H9 (cell line): ENCODE results near the gene LPIN2. TPM values are rescaled to one million over a fixed set of nuclear protein-coding genes. Genes with fewer than 3 reads are reported as not detected.

ENCODE experiments used
- DNase-seq: peaks from one replicate; pipeline ENCODE4 v3.0.0-alpha.2; 2017
- H2AFZ ChIP-seq: one replicate; pipeline ENCODE4 v1.6.1; 2013; ENCODE audit warnings: mild to moderate bottlenecking, low read length, control low read depth, moderate library complexity
- H2AK5ac ChIP-seq: 2 replicates; pipeline ENCODE4 v1.6.1; 2013; ENCODE audit warnings: low read length, control low read depth, mixed read lengths; ENCODE audit not compliant: insufficient read length
- H2BK120ac ChIP-seq: one replicate; pipeline ENCODE4 v1.6.1; 2013; ENCODE audit warnings: low read depth, mild to moderate bottlenecking, low read length, control low read depth, inconsistent platforms; ENCODE audit not compliant: poor library complexity, severe bottlenecking
- H2BK12ac ChIP-seq: 2 replicates; pipeline ENCODE4 v1.6.1; 2013; ENCODE audit warnings: low read length, control low read depth, mixed read lengths, low read depth; ENCODE audit not compliant: insufficient read length
- H2BK15ac ChIP-seq: 2 replicates; pipeline ENCODE4 v1.6.1; 2013; ENCODE audit warnings: low read depth, low read length, control low read depth
- H2BK20ac ChIP-seq: one replicate; pipeline ENCODE4 v1.6.1; 2013; ENCODE audit warnings: low read depth, mild to moderate bottlenecking, low read length, control low read depth, inconsistent platforms; ENCODE audit not compliant: poor library complexity, severe bottlenecking
- H2BK5ac ChIP-seq: 2 replicates; pipeline ENCODE4 v1.6.1; 2013; ENCODE audit warnings: low read length, control low read depth, mixed read lengths; ENCODE audit not compliant: insufficient read length
- H3K14ac ChIP-seq: 2 replicates; pipeline ENCODE4 v1.6.1; 2013; ENCODE audit warnings: low read length, control low read depth; ENCODE audit not compliant: insufficient read depth
- H3K18ac ChIP-seq: 2 replicates; pipeline ENCODE4 v1.6.1; 2013; ENCODE audit warnings: low read depth, mild to moderate bottlenecking, mixed read lengths, low read length, control low read depth; ENCODE audit not compliant: insufficient read length
- H3K23ac ChIP-seq: 2 replicates; pipeline ENCODE4 v1.6.1; 2013; ENCODE audit warnings: low read length, control low read depth, mixed read lengths, low read depth; ENCODE audit not compliant: insufficient read length
- H3K23me2 ChIP-seq: 2 replicates; pipeline ENCODE4 v1.6.1; 2013; ENCODE audit warnings: low read depth, mild to moderate bottlenecking, mixed read lengths, low read length, control low read depth; ENCODE audit not compliant: insufficient read length, poor library complexity, severe bottlenecking
- H3K27ac ChIP-seq: 2 replicates; pipeline ENCODE4 v1.5.1; 2013; ENCODE audit warnings: low read length, control low read depth, mixed read lengths, low read depth; ENCODE audit not compliant: insufficient read length
- H3K27me3 ChIP-seq: 2 replicates; pipeline ENCODE4 v1.6.1; 2013; ENCODE audit warnings: low read length, control low read depth, inconsistent platforms; ENCODE audit not compliant: insufficient read depth
- H3K4ac ChIP-seq: 2 replicates; pipeline ENCODE4 v1.6.1; 2013; ENCODE audit warnings: low read depth, mild to moderate bottlenecking, control low read depth, inconsistent platforms, low read length, moderate library complexity
- H3K4me1 ChIP-seq: 2 replicates; pipeline ENCODE4 v1.6.1; 2013; ENCODE audit warnings: low read length, control low read depth, inconsistent platforms; ENCODE audit not compliant: insufficient read depth
- H3K4me2 ChIP-seq: 2 replicates; pipeline ENCODE4 v1.6.1; 2013; ENCODE audit warnings: low read length, control low read depth, mixed read lengths; ENCODE audit not compliant: insufficient read length, insufficient read depth
- H3K56ac ChIP-seq: 2 replicates; pipeline ENCODE4 v1.6.1; 2013; ENCODE audit warnings: low read depth, mild to moderate bottlenecking, mixed read lengths, low read length, control low read depth; ENCODE audit not compliant: insufficient read length
- H3K79me1 ChIP-seq: 2 replicates; pipeline ENCODE4 v1.6.1; 2013; ENCODE audit warnings: low read depth, mild to moderate bottlenecking, moderate library complexity, low read length, control low read depth, inconsistent platforms; ENCODE audit not compliant: insufficient read depth, poor library complexity, severe bottlenecking
- H3K79me2 ChIP-seq: 2 replicates; pipeline ENCODE4 v1.6.1; 2013; ENCODE audit warnings: low read length, control low read depth, inconsistent platforms; ENCODE audit not compliant: insufficient read depth
- H3K9ac ChIP-seq: 2 replicates; pipeline ENCODE4 v1.6.1; 2013; ENCODE audit warnings: low read length, control low read depth, mixed read lengths; ENCODE audit not compliant: insufficient read length; ENCODE audit errors: extremely low read depth
- H3K9me3 ChIP-seq: one replicate; pipeline ENCODE4 v1.6.1; 2013; ENCODE audit warnings: low read depth, low read length, inconsistent platforms; ENCODE audit not compliant: control insufficient read depth
- H3T11ph ChIP-seq: one replicate; pipeline ENCODE4 v1.6.1; 2013; ENCODE audit warnings: mild to moderate bottlenecking, low read length, control low read depth, inconsistent platforms
- H4K20me1 ChIP-seq: one replicate; pipeline ENCODE4 v1.6.1; 2013; ENCODE audit not compliant: control insufficient read depth, insufficient read length, insufficient read depth
- H4K5ac ChIP-seq: 2 replicates; pipeline ENCODE4 v1.6.1; 2013; ENCODE audit warnings: low read depth, mild to moderate bottlenecking, mixed read lengths, low read length, control low read depth; ENCODE audit not compliant: insufficient read length
- H4K8ac ChIP-seq: replicated peaks from 2 replicates; pipeline ENCODE4 v1.6.1; 2013; ENCODE audit warnings: low read length, control low read depth, mixed read lengths, low read depth; ENCODE audit not compliant: insufficient read length
- H4K91ac ChIP-seq: 2 replicates; pipeline ENCODE4 v1.6.1; 2013; ENCODE audit warnings: low read depth, mild to moderate bottlenecking, moderate library complexity, mixed read lengths, low read length, control low read depth; ENCODE audit not compliant: insufficient read length
- H3K27ac Mint-ChIP-seq, 3 experiments: 2 replicates in 2 of 3; 3 replicates in 1 of 3; pipeline ENCODE4 v1.8.0; 2020 to 2021; ENCODE audit warnings: mixed read lengths in 3 of 3, mild to moderate bottlenecking in 1 of 3, moderate library complexity in 1 of 3
- H3K27me3 Mint-ChIP-seq: 2 replicates; pipeline ENCODE4 v1.8.0; 2021; ENCODE audit warnings: low read depth, mild to moderate bottlenecking, moderate library complexity, mixed read lengths
- H3K36me3 Mint-ChIP-seq, 3 experiments: 2 replicates in 2 of 3; 3 replicates in 1 of 3; pipeline ENCODE4 v1.8.0; 2020 to 2021; ENCODE audit warnings: low read depth in 3 of 3, mixed read lengths in 3 of 3; ENCODE audit not compliant: insufficient read depth in 1 of 3
- H3K4me1 Mint-ChIP-seq, 2 experiments: 2 replicates each; pipeline ENCODE4 v1.8.0; 2020; ENCODE audit warnings: mixed read lengths in 2 of 2
- H3K4me3 Mint-ChIP-seq, 2 experiments: 2 replicates in 1 of 2; 3 replicates in 1 of 2; pipeline ENCODE4 v1.8.0; 2020 to 2021; ENCODE audit warnings: mild to moderate bottlenecking in 2 of 2, mixed read lengths in 2 of 2, moderate library complexity in 1 of 2
- H3K9me3 Mint-ChIP-seq, 2 experiments: 2 replicates in 1 of 2; 3 replicates in 1 of 2; pipeline ENCODE4 v1.8.0; 2020; ENCODE audit warnings: mild to moderate bottlenecking in 2 of 2, mixed read lengths in 2 of 2, moderate library complexity in 1 of 2
- CTCF ChIP-seq: fragments of 200-600 bp; sonication (generic); conservative IDR thresholded peaks from 3 replicates; pipeline ENCODE4 v1.8.0; 2021; ENCODE audit warnings: antibody characterized with exemption, mild to moderate bottlenecking
- WGBS: extraction: QIAGEN DNeasy Blood & Tissue Kit; methylation state at CpG from one replicate; pipeline ENCODE4 v1.1.7; 2013; ENCODE audit warnings: missing lambda C conversion rate, low lambda C conversion rate, mixed read lengths; ENCODE audit not compliant: insufficient read length; ENCODE audit errors: extremely low coverage; 5-methylcytosine and 5-hydroxymethylcytosine counted together
- total RNA-seq: library from RNA; stranded (reverse); gene quantifications from 2 replicates; pipeline ENCODE4 v1.2.1, GENCODE V29; 2021

Gene LPIN2
- total RNA-seq, 1 experiment from 2014 or later, result 9.2 TPM

- Histone ChIP-seq H2AFZ (no peak overlapping the region), H3K27ac (no peak overlapping the region), H2BK120ac (no peak overlapping the region), H3K79me1 (peaks cover 6% of the 10 kb centered on the region), H2BK12ac (no peak overlapping the region), H3K79me2 (no peaks in the 10 kb centered on the region; the same call in 1 of the 2 replicates), H4K8ac (no peak overlapping the region), H3K4me2 (no peak overlapping the region), H4K20me1 (no peaks in the 10 kb centered on the region), H4K5ac (no peak overlapping the region), H2BK5ac (no peak overlapping the region), H3K4me1 (peaks cover under 1% of the 10 kb centered on the region; the same call in 1 of the 2 replicates), H3K4ac (no peak overlapping the region), H4K91ac (no peak overlapping the region), H3K14ac (no peak overlapping the region), H3K9ac (no peak overlapping the region), H3K27me3 (no peaks in the 10 kb centered on the region), H3K23me2 (no peaks in the 10 kb centered on the region), H3K18ac (no peak overlapping the region), H3K56ac (no peak overlapping the region), H2BK15ac (no peak overlapping the region), H2AK5ac (no peak overlapping the region), H3K9me3 (no peaks in the 10 kb centered on the region), H3T11ph (no peak overlapping the region), H2BK20ac (no peak overlapping the region), H3K23ac (no peak overlapping the region)
- WGBS, result no CpG with 5 or more reads among the region's 4 CpGs
- H3K36me3 Mint-ChIP-seq, result peaks cover 2 to 17% (median 4%) of the 10 kb centered on the region in 3 experiments; a peak in 6 of 7 replicates
- DNase-seq, result no peak
- H3K9me3 Mint-ChIP-seq, result peaks cover 0 to 2% of the 10 kb centered on the region in 2 experiments; a peak in 1 of 5 replicates
- no peak overlapping the region for H3K4me3 Mint-ChIP-seq
- H3K27ac Mint-ChIP-seq, result 0 out of 7 replicates have a peak overlapping the region, but pooled peaks of 1 of the 3 experiments have one; percentile 31
- H3K4me1 Mint-ChIP-seq, result peaks cover 21 to 29% of the 10 kb centered on the region in 2 experiments
- no peak for TF ChIP-seq CTCF
- no peaks in the 10 kb centered on the region for H3K27me3 Mint-ChIP-seq
Observed at GRCh38 chr18:2986150-2986865, 26.6 kb downstream of the LPIN2 start.
